BLaER1 treated with 17β-estradiol and CSF1 and Interleukin-3, amounts not matched to agents 10 nM and 100 nM (cell line): ENCODE results near the gene GAREM1.

Experiments
- H3K27ac ChIP-seq, 11 experiments: shearing (Covaris generic); formaldehyde crosslinking; 2 replicates each; pipeline ENCODE4 v1.8.1; 2022
- H3K27me3 ChIP-seq, 11 experiments: shearing (Covaris generic); formaldehyde crosslinking; 2 replicates each; pipeline ENCODE4 v1.8.1; 2022
- H3K36me3 ChIP-seq, 11 experiments: shearing (Covaris generic); formaldehyde crosslinking; 2 replicates each; pipeline ENCODE4 v1.8.1; 2022
- H3K4me1 ChIP-seq, 10 experiments: shearing (Covaris generic); formaldehyde crosslinking; 2 replicates each; pipeline ENCODE4 v1.8.1; 2022
- H3K4me2 ChIP-seq, 11 experiments: shearing (Covaris generic); formaldehyde crosslinking; 2 replicates each; pipeline ENCODE4 v1.8.1; 2022
- H3K4me3 ChIP-seq, 10 experiments: shearing (Covaris generic); formaldehyde crosslinking; 2 replicates each; pipeline ENCODE4 v1.8.1; 2022
- H3K9ac ChIP-seq, 11 experiments: shearing (Covaris generic); formaldehyde crosslinking; 2 replicates each; pipeline ENCODE4 v1.8.1; 2022
- H3K9me3 ChIP-seq, 11 experiments: shearing (Covaris generic); formaldehyde crosslinking; replicated peaks in 1 of 11; 2 replicates each; pipeline ENCODE4 v1.8.1; 2022
- H4K20me1 ChIP-seq, 11 experiments: shearing (Covaris generic); formaldehyde crosslinking; 2 replicates each; pipeline ENCODE4 v1.8.1; 2022
- Cebpa-rat ChIP-seq, 11 experiments: shearing (Covaris generic); IDR thresholded peaks; 2 replicates each; pipeline ENCODE4 v1.8.1; 2022

Gene GAREM1

DNA sequence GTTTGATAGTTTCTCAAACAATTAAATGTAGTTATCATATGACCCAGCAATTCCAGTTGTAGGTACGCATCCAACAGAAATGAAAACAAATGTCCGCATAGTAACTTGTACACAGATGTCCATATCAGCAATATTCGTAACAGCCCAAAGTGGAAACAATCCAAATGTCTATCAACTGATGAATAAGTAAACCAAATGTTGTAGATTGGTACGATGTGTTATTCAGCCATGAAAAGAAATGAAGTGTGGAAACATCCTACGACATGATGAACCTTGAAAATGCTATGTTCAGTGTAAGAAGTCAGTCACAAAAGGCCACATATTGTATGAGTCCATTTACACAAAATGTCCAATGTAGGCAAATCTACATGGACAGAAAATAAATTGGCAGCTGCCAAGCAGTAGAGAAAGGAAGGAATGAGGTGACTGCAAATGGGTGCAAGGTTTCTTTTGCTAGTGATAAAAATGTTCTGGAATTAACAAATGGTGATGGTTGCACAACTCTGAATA lies 26.9 kb downstream of the GAREM1 start:
- Histone ChIP-seq H3K9ac (no peak overlapping the region), H3K27ac (no peak overlapping the region), H4K20me1 (no peaks in the 10 kb centered on the region), H3K4me1 (no peaks in the 10 kb centered on the region), H3K27me3 (no peaks in the 10 kb centered on the region), H3K4me3 (no peak overlapping the region), H3K4me2 (no peak overlapping the region), H3K9me3 (no peaks in the 10 kb centered on the region), H3K36me3 (no peaks in the 10 kb centered on the region)
- TF ChIP-seq Cebpa-rat (IDR thresholded peaks at IDR 0.05), result no peak

DNA sequence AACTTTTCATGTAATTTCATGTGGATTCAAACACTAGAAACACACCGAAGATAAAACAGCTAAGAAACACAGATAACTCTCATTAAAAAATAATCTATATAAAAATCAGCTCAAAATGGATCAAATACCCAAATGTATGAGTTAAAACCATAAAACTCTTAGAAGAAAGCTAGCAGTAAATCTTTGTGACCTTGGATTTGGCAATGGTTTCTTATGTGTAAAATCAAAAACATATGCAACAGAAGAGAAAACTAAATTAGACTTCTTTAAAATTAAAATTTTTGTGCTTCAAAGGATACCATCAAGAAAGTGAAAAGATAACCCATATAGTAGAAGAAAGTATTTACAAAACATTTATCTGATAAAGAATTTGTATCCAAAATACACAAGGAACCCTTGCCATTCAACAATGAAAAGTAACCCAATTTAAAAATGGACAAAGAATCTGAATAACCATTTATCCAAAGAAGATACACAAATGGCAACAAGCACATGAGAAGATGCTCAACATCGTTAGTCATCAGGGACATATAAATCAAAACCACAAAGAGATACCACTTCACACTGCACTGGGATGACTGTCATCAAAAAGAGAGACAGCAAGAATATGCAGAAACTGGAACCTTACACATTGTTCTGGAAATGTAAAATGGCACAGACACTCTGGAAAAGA lies 27.5 kb downstream of the GAREM1 start:
- TF ChIP-seq Cebpa-rat (IDR thresholded peaks at IDR 0.05), result no peak
- Histone ChIP-seq H3K4me3 (no peak overlapping the region), H3K4me1 (no peaks in the 10 kb centered on the region), H3K27me3 (no peaks in the 10 kb centered on the region), H3K27ac (no peak overlapping the region), H4K20me1 (no peaks in the 10 kb centered on the region), H3K9ac (no peak overlapping the region), H3K36me3 (no peaks in the 10 kb centered on the region), H3K4me2 (no peak overlapping the region), H3K9me3 (no peaks in the 10 kb centered on the region)

DNA sequence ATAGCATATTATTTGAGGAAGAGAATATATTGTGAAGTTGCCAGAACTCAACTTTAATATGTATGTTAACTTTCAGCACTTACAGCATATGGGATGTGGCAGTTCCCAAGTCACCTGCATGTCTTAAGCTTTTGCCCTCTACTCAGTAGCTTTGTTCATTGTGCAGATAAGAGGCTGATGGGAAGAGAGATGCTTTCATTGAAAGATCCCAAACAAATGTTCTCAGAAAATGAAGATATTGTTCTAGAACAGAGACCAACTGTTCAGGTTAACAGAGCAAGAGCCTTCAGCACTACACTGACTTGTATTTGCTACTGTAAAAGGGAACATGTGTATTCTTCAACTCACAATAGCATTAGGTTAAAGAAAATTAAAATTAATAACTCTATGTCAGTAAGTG lies 28.1 kb downstream of the GAREM1 start:
- H4K20me1 ChIP-seq, result no peaks in the 10 kb centered on the region
- H3K27me3 ChIP-seq, result no peaks in the 10 kb centered on the region
- H3K9me3 ChIP-seq, result no peaks in the 10 kb centered on the region
- no peak overlapping the region for H3K9ac ChIP-seq
- no peak overlapping the region for H3K4me2 ChIP-seq
- no peaks in the 10 kb centered on the region for H3K4me1 ChIP-seq
- H3K27ac ChIP-seq, result no peak overlapping the region
- H3K4me3 ChIP-seq, result no peak overlapping the region
- H3K36me3 ChIP-seq, result no peaks in the 10 kb centered on the region
- TF ChIP-seq Cebpa-rat (IDR thresholded peaks at IDR 0.05), result no peak

DNA sequence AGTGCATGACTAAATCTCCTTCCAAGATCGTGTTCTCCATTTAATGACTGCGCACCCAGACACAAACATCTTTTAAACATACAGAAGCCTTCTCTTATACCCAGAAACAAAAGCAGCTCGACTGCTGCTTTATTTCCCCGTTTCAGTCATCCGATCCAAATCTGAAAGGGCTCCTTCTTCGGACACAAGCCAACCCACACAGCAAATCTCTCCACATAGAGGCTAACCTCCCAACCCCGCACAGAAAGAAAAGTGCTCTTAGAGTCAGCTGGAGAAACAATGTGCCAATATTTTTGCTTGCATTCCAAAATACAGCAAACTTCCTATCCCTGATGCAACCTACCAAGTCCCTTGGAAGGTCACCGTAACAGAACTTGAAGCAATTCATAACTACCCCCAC lies 29.1 kb downstream of the GAREM1 start:
- Histone ChIP-seq H3K4me2 (no peak overlapping the region), H3K4me3 (no peak overlapping the region), H3K36me3 (no peaks in the 10 kb centered on the region), H3K27me3 (no peaks in the 10 kb centered on the region), H3K9ac (no peak overlapping the region), H4K20me1 (no peaks in the 10 kb centered on the region), H3K4me1 (no peaks in the 10 kb centered on the region), H3K27ac (no peak overlapping the region), H3K9me3 (no peaks in the 10 kb centered on the region)
- TF ChIP-seq Cebpa-rat (IDR thresholded peaks at IDR 0.05), result no peak

DNA sequence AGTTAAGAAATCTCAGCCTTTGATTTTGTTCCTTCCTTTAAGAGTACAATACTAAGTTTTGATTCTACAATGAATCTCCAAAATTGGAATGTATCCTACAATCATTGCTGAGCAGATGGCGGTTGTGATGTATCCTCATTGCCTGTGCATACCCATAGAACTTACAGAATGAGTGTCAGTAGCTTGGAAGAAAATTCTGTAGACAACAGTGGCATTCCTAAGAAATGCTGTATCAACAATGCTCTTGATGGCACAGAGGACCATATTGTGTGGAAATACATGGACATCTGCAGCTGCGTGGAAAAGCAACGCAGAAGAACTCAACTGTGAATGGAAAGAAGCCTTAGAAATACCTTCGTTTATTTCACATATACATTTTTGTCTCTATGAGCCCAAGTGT lies 30.2 kb downstream of the GAREM1 start:
- H3K4me1 ChIP-seq, result no peaks in the 10 kb centered on the region
- H3K27ac ChIP-seq, result no peak overlapping the region
- no peak overlapping the region for H3K4me2 ChIP-seq
- no peak for TF ChIP-seq Cebpa-rat (IDR thresholded peaks at IDR 0.05)
- no peaks in the 10 kb centered on the region for H3K9me3 ChIP-seq
- H3K9ac ChIP-seq, result no peak overlapping the region
- no peaks in the 10 kb centered on the region for H3K36me3 ChIP-seq
- H3K27me3 ChIP-seq, result no peaks in the 10 kb centered on the region
- H4K20me1 ChIP-seq, result no peaks in the 10 kb centered on the region
- no peak overlapping the region for H3K4me3 ChIP-seq

DNA sequence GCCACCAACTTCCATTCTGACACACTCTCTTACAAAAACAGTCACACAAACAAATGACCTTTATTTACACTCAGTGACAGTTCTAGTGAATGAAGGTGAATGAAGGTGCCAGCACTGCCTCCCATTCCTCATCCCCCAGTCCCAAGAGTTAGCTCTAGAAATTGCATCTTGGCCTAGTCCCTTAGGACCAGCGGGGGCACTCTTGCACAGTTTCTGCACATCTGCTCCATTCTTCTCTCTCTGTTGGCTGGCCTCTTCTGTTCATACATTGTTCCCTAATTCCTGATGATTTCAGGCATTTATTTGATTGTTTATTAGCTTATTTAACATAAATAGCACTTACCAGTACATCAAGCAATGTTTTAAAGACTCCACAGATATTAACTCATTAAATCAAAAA lies 30.9 kb downstream of the GAREM1 start:
- no peaks in the 10 kb centered on the region for H3K4me1 ChIP-seq
- no peak overlapping the region for H3K4me3 ChIP-seq
- no peaks in the 10 kb centered on the region for H3K9me3 ChIP-seq
- H3K36me3 ChIP-seq, result no peaks in the 10 kb centered on the region
- H3K27me3 ChIP-seq, result no peaks in the 10 kb centered on the region
- no peak overlapping the region for H3K27ac ChIP-seq
- H3K4me2 ChIP-seq, result no peak overlapping the region
- no peak overlapping the region for H3K9ac ChIP-seq
- TF ChIP-seq Cebpa-rat (IDR thresholded peaks at IDR 0.05), result no peak
- no peaks in the 10 kb centered on the region for H4K20me1 ChIP-seq

DNA sequence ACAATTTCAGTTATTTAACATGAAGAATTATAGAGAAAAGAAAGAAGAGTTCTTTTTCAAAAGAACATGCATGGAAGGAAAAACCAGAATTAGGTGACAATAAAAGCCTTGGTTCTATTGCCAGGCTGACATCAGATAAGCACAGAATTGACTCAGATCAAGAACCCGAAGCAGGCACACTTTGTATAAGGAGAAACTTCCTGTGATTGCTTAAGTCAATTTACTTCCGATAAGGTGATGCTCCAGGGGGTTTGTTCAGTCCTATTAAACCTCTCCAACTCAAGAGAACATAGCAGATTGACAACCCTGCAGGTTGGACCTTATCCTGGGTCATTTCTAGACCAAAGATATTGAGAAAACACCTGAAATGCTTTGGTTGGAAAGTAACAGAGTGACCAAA lies 31.4 kb downstream of the GAREM1 start:
- H3K4me2 ChIP-seq, result no peak overlapping the region
- H3K27ac ChIP-seq, result no peak overlapping the region
- H3K9me3 ChIP-seq, result no peaks in the 10 kb centered on the region
- H4K20me1 ChIP-seq, result no peaks in the 10 kb centered on the region
- H3K36me3 ChIP-seq, result no peaks in the 10 kb centered on the region
- no peaks in the 10 kb centered on the region for H3K27me3 ChIP-seq
- no peak for TF ChIP-seq Cebpa-rat (IDR thresholded peaks at IDR 0.05)
- H3K4me1 ChIP-seq, result no peaks in the 10 kb centered on the region
- H3K9ac ChIP-seq, result no peak overlapping the region
- H3K4me3 ChIP-seq, result no peak overlapping the region

DNA sequence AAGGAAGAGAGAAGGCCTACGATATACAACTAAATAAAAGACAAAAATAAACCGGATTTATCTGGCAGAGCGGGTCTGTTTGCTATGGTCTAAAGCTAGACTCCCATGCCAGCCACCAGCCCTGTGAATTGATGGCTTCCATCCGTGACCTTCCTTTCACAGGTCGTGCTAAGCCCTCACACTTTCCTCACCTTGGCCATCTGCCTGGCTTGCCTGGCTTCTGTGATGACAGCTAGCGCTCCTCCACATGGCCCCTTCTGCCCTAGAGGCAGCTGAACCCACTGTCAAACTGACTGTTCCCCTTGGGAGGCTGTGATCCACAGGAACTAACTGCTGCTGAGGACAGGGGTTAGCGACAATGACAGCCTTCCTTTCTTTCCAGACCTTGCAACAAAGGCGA lies 32.5 kb downstream of the GAREM1 start:
- no peaks in the 10 kb centered on the region for H4K20me1 ChIP-seq
- no peak overlapping the region for H3K4me3 ChIP-seq
- H3K27me3 ChIP-seq, result no peaks in the 10 kb centered on the region
- H3K9me3 ChIP-seq, result no peaks in the 10 kb centered on the region
- no peaks in the 10 kb centered on the region for H3K4me1 ChIP-seq
- H3K27ac ChIP-seq, result no peak overlapping the region
- no peaks in the 10 kb centered on the region for H3K36me3 ChIP-seq
- no peak for TF ChIP-seq Cebpa-rat (IDR thresholded peaks at IDR 0.05)
- H3K9ac ChIP-seq, result no peak overlapping the region
- H3K4me2 ChIP-seq, result no peak overlapping the region

DNA sequence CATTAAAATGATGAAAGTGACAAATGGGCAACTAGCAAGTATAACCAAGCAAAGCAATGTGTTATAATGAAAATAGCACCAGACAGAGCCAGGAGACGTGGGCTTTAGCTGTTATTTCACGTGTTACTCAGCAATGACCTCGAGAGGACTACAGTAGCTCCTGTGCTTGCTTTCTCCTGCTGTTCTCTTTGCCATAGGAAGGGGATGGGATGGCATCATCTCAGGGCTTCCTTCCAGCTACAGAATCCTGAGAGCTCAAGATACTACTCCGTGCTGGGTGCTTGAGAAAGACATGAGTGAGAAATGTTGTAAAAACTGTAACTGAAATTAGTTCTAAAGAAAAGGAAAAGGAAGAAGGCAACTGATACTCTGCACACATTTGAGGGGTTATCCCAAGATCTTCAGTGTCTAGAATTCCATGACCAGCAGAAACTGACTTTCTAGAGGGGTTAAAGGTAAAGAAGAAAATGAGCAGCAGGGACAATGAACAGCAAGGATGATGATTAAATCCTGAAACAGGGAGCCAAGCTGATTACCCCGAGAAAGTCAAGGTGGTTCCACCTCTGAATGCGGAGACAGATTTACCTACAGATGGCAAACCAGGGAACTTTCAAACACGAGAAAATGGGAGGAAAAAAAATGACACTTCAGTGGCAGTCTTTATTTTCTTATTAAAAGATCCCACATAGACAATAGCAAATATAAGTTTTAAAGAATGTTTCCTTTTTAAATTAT lies 33.4 kb downstream of the GAREM1 start:
- no peaks in the 10 kb centered on the region for H3K9me3 ChIP-seq
- no peaks in the 10 kb centered on the region for H4K20me1 ChIP-seq
- no peaks in the 10 kb centered on the region for H3K36me3 ChIP-seq
- no peak overlapping the region for H3K4me2 ChIP-seq
- H3K4me3 ChIP-seq, result no peak overlapping the region
- H3K9ac ChIP-seq, result no peak overlapping the region
- no peaks in the 10 kb centered on the region for H3K27me3 ChIP-seq
- no peaks in the 10 kb centered on the region for H3K4me1 ChIP-seq
- no peak overlapping the region for H3K27ac ChIP-seq
- no peak for TF ChIP-seq Cebpa-rat (IDR thresholded peaks at IDR 0.05)
